ENCODE data around the gene IZUMO1.
A peak's percentile ranks its signal among the peaks of the same experiment; 100 is the strongest.
"Not testable (repeated sequence)": the region's sequence is repeated elsewhere in the genome, so short reads cannot be mapped to it uniquely, and the experiment has no call there.

IZUMO1 gene

DNA sequence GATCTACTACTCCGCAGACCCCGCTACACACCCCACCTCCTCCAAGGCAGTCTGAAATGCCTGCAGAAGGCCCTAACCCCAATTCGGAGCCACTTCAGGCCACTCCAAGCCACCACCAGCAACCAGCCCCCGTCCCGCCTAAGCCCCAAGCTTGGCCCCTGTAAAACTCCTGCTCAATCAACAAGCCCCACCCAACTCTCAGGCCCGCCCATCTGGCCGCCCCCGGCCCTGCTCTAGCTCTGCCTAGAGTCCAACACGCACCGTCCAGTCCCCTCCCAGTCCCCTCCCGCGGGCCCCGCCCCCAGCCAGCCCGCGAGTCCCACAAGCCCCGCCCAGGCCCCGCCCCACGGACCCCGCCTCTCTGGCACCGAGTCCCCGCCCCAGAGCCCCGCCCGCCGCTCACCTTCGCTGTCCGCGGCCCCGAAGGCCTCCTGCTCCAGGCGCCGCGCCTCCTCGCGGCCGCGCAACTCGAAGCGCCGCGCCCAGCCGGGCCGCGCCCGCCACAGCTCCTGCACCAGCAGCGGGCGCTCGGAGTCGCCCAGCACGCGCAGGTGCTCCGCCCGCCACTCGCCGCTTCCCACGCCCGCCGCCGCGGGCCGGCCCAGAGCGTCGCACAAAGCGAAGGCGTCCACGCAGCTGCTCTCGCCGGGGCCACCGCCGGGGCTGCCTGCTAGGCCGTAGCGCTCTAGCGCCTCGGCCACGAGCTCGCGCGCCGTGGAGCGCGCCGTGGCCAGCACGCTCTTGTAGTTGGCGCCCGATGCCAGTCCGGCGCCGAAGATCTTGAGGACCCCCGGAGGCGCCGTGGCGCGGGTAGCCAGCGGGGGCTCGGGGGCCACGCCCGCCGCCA lies 7.9 kb downstream of the IZUMO1 start:
- peak; percentile 90 to 92 for DNase-seq (ENCODE audit: low read depth in 1 of 2, low spot score in 1 of 2)

DNA sequence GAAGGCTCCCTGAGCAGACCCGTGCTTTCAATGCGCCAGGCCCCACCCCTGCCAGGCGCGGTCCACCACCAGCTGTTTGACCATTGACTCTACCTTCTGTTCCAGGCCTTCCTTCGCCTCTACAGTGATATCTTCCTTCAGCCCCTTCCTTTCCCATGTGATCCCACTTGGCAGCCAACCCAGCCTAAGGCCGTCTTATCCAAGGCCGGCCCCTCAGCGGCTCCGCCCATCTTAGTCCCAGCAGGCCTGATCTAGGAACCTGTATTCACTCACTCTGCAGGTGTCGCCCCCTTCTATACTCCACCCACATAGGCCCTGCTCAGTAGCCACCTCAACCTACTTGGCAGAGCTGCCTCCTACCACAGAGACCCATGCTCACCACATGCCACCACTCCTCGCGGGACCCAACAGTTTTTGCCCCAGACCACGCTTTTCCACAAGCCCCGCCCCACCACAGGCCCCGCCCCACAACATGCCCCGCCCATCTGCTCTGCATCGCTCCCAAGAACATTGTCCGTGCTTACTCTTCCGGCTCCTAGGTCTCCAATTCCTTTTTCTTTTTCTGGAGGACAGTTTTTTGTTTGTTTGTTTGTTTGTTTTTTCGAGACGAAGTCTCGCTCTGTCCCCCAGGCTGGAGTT lies 9.2 kb downstream of the IZUMO1 start:
- no peak for DNase-seq (ENCODE audit: low read depth in 1 of 2, low spot score in 1 of 2)

DNA sequence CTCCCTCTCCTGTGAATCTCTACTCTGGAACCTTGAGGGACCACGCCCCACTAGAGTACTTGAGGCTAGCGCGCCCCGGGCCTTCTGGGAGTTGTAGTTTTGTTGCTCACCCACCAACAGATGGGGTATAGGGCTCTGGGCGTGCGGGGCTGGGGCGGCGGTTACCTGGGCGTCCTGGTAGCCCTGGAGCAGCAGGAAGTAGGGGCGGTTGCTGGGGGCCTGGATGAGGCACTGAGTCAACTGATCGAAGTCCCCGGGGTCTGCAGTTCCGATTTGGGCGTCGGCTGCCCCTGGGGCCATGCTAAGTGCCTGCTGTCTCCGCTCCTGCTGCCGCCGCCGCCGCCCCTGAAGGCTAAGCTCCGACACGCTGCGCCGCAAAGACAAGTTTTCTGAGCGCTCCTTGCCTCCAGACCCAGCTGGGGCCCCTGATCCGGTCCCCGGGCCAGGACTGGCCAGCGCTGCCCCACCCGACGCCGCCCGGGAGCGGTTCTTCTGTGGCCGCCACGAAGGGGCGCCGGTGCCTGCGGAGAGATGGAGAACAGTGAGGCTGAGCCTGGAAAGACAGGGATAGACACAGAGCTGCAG lies 11.6 kb downstream of the IZUMO1 start:
- no peak for DNase-seq (ENCODE audit: low read depth in 1 of 2, low spot score in 1 of 2)

DNA sequence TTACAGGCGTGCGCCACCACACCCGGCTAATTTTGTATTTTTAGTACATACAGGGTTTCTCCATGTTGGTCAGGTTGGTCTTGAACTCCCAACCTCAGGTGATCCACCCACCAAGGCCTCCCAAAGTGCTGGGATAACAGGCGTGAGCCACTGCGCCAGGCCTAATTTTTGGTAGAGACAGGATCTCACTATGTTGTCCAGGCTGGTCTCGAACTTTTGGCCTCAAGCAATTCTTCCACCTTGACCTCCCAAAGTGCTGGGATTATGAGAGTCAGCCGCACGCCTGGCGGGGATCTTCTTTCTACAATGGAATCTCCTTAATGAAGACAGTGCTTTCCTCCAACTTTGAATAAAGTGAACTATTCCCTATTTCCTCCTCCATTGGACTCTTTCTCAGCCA lies 12.1 kb downstream of the IZUMO1 start:
- no peak for DNase-seq (ENCODE audit: low read depth in 1 of 2, low spot score in 1 of 2)

DNA sequence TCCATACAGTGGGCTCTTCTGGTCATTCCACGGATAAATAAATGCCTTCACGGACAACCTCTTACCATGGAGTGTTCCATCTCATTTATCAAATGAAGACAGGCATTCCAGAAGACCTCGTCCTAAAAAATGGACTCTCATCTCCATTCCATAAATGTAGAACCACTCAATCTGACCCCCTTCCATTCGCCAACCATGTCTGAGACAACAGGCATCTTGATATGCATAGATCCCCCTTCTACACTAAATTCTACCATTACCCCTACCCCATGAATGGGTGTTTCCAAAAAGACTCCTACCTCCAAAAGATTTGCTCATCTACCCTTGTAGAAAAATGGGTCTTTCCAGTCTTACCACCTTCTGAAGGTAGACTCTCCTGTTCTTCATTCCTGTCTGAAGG lies 15.3 kb downstream of the IZUMO1 start:
- DNase-seq (ENCODE audit: low read depth in 1 of 2, low spot score in 1 of 2) = no peak

DNA sequence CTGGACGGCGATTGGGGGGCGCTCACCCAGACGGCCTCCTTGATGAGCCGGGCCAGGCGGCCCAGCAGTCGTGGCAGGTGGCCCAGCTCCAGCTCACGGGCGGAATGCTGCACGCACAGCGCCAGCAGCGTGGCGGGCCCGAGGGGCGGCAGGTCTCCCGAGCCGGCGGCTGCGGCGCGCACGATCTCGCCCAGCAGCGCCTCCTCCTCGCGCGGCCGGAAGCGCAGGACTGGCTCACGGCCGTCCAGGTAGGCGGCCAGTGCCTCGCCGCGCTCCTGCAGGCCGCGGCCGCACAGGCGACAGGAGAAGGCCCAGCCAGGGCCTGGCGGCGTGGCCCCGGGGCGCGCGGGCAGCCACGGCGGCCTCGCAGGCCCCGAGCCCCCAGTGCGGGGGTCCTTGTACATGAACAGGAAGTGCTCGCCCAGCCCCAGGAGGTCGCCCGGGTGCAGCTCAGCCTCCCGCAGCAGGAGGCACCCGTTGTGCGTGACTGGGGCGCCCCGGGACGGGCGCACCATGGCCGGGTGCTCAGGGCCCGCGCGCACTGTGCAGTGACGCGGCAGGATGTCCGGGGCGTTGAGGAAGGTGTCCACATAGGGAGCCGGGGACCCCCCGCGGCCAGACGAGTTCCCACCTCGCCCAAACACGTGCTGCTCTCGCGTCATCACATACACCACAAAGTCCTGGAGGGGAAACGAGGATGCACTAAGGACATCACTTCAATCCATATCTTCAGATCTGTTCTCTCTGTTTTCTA lies 17.6 kb downstream of the IZUMO1 start:
- no peak for DNase-seq (ENCODE audit: low read depth in 1 of 2, low spot score in 1 of 2)

DNA sequence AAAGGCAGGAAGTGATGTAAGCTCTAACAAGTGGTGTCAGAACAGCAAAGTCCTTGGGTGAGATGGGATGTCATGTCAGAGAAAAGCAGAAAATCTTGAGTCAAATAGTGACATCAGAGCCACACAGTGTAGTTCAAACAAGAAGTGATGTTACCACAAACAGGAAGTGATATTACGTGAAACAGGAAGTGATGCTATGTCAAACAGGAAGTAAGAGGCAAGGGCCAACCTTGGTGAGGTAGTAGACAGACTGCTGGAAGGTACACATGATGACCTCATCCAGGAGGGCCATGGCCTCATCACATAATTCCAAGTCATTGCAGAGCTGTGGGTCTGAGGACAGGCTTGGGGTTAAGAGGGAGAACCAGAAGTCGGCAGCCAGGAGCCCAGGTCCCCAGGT lies 20.2 kb downstream of the IZUMO1 start:
- DNase-seq (ENCODE audit: low read depth in 1 of 2, low spot score in 1 of 2) = no peak

DNA sequence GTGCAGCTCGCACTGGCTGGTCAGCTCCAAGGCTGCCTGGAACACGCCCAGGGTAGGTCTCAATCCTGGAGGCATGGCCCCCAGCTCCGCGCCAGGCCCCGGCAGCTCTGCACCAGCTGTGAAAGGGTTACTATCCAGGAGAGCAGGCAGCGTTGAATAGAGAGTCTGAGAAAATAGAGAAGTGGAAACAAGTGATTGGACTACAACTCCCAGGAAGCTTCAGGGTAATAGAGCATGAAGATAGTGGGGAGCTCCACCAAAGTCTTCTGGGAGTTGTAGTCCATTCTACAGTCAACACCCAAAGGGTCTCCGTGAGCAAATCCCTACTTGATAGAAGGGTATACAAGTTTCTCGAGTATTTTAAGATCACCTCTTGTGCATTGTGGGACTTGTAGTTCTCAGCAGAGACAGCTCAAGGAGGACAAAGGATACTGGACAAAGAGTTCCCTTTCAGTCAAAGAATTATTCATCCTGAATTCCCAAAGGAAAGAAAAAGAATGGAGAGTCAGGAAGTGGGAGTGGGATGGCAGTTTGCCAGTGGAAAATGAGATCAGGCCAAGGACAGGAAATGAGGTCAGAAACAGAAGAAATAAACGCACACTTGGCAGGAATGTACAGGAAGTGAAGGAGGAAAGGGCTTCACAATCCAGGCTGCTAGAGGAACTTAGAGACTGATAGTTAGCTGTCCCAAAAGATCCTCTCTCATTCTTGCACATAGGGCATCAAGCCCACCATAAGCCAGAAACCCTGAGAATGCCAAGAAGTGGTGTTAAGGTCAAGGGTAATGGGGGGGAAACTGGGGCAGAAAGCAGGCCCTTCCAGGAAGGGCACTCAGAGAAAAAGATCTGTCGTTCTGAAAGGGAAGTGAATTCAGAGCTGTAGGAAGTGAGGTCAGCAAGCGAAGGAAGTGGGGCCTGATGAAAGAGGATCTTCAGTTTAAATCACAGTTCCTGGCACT lies 21.6 kb downstream of the IZUMO1 start:
- DNase-seq (ENCODE audit: low read depth in 1 of 2, low spot score in 1 of 2) = no peak

DNA sequence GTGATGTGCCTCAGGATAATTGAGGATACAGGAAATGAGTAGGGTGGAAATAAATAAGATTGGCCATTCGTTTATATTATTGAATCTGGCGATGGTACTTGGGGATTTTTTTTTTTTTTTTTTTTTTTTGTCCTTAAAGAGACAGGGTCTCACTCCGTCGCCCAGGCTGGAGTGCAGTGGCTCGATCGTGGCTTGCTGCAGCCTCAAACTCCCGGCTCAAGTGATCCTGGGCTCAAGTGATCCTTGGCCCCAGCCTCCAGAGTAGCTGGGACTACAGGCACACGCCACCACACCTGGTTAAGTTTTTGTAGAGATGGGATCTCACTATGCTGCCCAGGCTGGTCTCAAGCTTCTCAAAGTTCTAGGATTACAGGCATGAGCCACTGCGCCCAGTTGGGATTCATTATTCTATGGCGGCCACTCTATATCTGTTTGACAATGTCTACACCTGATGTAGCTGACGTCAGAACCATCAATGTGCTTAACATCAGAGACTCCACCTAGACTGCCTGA lies 24.5 kb downstream of the IZUMO1 start:
- no peak for DNase-seq (ENCODE audit: low read depth in 1 of 2, low spot score in 1 of 2)

DNA sequence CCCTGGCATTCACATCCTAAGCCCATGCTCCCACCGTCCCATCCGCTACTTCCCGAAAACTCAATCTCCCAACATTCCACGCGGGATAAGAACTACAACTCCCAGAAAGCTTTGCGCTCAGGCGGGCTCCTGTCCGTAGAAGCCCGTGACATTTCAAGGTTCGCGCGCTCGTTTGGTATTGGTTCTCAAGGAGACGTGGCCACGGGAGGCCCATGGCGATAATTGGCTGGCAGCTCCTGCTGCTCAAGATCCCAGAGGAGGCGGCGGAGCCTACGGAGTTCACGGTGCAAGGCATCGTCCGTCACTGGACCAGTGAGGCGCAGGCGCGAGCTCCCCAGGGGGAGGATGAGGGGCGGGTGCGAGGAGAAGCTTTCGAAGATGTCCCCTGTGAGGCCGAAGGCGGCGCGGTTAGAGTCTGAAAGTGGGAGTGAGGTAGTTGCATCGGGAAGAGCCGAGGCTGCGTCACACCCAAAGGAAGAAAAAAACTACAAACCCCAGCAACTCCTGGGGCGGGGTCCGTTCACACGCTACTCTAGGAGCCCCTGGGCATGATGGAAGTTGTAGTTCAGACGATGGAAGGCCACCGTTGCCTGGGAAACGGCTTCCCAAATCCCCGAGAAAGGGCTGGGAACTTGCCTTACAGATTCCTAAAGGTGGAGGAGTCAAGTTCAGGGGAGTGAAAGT lies 26.0 kb downstream of the IZUMO1 start:
- DNase-seq (ENCODE audit: low read depth in 1 of 2, low spot score in 1 of 2) = peak; percentile 81 to 82

DNA sequence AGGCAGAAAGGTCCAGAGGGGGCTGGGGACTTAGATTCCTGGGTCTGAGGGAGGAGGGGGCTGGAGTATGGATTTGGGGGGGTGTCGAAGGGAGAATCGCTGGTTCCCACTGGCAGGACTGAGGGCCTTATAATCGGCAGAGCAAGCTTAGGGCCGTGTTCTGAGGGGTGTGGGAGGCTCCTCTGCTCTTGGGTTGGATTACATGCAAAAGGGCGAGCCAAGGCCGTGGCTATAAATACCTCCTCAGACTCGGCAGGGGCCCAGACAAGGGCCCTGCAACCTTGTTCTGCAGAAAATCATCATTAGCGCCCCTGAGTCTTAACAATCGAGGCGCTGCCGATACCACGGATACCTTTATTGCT lies 26.5 kb downstream of the IZUMO1 start:
- DNase-seq (ENCODE audit: low read depth in 1 of 2, low spot score in 1 of 2) = no peak

DNA sequence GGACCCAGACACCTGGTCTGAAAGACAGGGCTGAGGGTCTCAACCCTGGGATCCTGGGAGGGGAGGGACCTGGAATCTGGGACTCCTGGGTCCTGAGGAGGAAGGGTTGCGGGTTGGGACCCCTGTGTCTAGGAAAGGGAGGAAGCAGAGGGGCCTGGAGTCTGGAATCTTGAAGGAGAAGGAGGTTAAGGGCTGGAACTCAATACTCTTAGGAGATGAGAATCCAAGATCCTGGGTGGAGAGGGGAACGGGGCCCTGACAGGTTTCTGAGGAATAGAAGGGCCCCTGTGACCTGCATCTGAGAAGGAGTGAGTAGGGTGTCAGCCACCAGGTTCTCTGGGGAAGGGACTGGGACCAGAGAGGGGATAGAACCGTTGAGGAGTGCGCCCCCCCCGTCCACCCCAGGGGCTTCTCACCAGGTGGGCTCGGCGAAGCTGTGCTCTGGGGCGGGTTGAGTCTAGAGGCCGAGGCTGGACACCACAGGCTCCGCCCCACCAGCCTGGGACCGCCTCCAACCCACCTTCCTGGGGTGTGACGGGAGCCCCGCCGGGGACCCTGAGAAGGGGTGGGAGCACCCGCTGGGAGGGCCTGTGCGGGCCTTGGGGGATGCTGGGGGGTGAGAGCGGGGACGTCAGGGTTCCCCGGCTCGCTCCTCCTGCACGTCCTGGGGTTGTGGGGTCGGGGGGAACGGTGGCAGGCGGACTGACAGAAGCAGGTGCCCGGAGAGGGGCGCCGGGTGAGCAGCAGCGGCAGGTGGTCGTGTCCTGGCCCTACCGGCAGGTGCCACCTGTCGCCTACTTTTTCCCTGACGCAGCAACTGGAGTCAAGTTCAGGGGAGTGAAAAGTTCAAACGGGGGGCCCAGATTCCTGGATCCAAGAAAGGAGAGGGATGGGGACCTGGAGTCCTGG lies 27.2 kb downstream of the IZUMO1 start, which contains the start of gene MAMSTR:
Gene MAMSTR, minus strand, starts transcription at position 463 of the 909 bp plus-strand sequence. CDS start 694 bp downstream, outside the sequence.
- DNase-seq (ENCODE audit: low read depth in 1 of 2, low spot score in 1 of 2) = no peak

DNA sequence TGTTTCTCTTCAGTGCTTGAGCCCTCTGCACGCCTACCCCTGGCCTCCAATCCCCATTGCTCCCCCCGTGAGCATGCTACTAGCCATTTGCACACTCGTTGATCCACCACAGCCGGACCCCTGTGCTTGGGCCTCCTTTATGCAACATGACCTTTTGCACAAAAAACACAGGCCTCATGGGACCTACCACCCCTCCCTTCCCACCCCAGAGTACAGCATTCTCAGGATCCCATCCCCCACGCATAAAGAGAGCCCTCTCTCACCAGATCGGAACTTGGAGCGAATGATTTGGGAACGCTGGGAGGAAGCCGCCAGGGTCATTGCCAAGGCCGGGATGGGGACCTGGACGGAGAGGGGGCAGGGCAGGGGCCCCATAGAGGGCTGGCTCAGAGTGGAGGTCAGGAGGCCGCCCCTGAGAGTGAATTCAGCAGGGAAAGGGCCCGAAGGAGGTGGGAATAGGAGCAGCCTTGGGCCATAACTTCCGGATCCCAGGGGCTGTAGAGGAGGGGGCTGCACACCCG lies 27.9 kb downstream of the IZUMO1 start:
- DNase-seq (ENCODE audit: low read depth in 1 of 2, low spot score in 1 of 2) = no peak

DNA sequence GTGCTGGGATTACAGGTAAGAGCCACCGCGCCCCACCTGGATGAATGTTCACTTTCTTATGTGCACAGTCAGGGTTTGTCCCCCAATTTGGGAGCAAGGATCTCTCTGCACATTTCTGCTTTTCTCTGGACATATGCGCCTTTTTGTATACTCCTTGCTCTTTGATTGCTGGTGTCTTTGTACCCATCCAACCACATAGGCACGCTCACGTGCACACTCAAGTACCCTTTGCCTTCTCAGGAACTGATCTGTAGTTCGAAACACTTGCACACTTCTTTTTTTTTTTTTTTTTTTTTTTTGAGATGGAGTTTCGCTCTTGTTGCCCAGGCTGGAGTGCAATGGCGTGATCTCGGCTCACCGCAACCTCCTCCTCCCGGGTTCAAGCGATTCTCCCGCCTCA lies 28.6 kb downstream of the IZUMO1 start:
- DNase-seq (ENCODE audit: low read depth in 1 of 2, low spot score in 1 of 2) = not testable (repeated sequence)

DNA sequence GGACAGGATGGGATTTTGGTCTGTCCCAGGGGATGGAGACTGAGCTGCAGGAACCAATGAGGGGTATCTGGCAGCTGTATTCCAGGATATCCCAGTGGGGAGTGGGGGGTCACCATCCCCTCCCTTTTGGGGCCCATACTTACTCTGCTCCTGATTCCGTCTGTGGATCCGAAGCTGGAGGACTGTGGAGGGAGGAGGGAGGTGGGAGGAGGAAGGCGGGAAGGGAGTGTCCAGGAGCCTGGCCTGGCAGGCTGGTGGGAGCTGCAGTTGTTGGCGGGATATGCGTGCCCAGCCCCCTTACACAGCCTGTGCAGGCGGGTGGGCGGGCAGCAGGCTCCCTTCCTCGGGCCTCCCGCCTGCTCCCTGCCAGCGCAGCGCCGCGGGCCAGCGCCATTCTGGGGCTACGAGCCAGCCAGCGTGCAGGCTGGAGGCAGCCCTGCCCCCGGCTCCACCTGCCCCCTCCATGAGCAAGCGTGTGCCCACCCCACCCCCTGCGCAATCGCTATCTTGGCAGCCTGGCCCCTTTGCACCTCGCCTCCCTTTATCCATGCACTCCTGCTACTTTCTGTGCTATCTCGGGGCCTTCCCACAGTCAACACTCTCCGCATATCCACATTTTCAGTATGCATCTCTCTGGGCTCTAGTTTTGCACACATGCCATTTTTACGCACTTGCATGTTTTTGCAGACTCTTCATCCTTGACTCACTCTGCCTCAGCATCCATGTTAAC lies 30.0 kb downstream of the IZUMO1 start:
- DNase-seq (ENCODE audit: low read depth in 1 of 2, low spot score in 1 of 2) = no peak

DNA sequence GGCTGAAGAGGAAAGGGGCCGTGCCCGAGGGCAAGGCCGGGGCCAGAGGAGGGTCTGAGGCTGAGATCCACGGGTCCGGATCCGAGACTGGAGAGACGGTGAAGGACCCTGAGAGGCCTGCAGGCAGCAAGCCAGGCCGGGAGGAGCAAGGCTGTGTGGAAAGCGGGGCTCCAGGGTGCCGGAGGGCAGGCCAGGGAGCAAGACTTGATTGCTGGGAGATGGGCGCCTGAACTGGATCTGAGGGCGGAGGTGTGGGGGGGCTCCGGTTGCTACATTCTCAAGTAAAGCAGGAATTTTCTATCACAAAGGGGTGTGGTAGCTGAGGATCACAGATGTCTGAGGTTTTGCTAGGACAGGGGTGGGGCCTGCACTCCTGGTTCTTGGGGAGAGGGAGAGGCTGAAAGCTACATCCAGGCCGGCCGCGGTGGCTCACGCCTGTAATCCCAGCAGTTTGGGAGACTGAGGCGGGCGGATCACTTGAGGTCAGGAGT lies 31.0 kb downstream of the IZUMO1 start:
- DNase-seq (ENCODE audit: low read depth in 1 of 2, low spot score in 1 of 2) = no peak

All from activated T-helper 1 cell treated with anti-CD3 and anti-CD28 coated beads, Interleukin-2, amount 50 U/mL, for 16 hours (primary cell).